ENCODE measurements around the gene WFDC2. TPM values are rescaled to one million over a fixed set of nuclear protein-coding genes. Genes with fewer than 3 reads are reported as not detected.

WFDC2 gene
- total RNA-seq, 1 donor from 2014 or later, result not detected

DNA sequence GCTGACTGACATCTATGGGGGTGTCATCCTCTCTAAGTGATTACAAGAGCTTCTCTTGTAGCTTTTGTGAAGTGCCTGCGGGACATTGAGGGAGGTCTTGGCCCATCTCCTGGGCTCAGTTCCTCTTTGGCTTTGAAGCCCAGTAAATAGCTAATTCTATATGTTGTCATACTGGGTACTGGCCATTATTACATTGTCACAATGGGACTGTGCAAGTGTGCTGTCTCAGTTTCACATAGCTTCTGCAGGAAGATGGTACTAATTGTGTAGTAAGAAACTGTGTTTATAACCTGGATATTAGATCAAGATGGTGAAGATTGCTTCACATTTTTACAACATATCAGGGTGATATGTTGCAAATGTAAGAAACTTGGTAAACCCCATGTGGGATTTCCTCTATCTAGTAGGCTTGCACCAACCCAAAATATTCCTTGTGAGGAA, 26.0 kb downstream of the WFDC2 start:
- no peak for DNase-seq (ENCODE audit: low read depth in 2 of 2)

DNA sequence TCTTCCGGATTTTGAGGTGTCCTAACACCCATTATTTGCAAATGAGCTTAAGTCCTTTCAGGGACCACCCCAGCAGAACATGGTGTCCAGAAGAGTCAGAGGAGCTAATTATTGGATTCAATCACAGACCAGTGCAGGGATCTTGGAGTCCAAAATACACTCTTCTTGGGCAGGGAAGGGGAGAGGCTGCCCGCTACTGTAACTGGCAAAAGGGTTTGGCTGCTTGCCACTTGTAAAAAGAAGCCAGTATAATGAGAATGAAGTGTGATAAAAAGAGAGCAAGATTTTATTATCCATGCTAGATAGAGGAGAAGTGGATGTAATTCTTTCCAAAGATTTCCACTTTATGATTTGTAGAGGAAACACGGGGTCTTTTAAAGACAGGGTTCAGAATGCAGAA, 26.6 kb downstream of the WFDC2 start:
- no peak for DNase-seq (ENCODE audit: low read depth in 2 of 2)

DNA sequence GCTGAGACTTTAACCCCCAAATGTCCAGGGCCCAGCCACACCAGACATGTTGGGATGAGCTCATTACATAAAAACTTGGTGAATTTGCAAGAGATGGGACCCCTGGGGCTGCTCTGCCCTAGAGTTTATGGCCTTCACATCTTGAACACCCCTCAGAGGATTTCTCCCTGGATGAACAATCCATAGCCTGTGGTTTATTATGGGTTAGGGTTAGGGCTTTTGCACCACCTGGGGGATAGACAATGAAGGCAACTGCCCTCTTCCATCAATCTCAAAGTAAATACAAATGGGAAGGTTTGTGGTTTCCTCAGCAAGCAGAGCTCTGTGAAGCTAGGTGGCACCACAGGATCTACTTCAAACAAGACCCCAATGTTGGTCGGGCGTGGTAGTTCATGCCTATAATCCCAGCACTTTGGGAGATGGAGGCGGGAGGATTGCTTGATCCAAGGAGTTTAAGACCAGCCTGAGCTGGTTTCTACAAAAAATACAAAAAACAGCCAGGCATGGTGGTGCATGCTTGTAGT, 28.5 kb downstream of the WFDC2 start:
- no peak for DNase-seq (ENCODE audit: low read depth in 2 of 2)

DNA sequence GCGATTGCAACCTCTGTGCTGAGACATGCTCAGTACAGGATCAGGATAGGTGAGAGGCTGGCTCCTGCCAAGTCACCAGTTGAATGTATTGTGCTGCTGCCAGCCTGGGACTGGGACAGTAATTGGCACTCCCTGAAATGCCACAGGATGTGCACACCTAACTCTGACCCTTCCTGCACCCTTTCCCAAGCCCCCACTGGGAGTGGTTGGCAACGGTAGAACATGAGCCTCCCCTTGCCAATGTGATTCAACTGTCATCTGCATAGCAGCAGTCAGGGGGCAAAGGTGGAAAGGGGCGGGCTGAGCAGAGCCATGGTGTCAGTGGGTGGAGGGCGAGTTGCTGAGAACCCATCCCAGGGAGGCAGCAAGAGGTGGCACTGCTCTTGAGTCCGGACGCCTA, 30.5 kb downstream of the WFDC2 start:
- no peak for DNase-seq (ENCODE audit: low read depth in 2 of 2)

DNA sequence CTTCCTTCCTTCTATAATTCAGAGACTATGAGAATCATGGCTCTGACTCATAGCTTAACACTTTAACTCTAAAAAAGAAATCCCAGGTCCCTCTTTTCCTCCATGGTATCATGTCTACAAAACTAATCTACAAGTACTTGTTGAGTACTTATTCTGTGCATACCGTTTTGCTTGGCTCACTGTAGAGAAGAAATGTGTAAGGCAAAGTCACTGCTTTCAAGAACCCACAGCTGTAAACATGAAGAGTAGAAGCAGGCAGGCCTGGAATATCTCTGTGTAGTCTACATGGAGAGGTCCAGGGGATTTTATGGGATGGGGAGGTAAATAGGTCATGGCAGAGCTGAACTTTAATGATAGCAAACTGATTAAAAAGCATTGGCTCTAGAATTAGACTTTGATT, 32.0 kb downstream of the WFDC2 start:
- DNase-seq (ENCODE audit: low read depth in 2 of 2), result no peak

DNA sequence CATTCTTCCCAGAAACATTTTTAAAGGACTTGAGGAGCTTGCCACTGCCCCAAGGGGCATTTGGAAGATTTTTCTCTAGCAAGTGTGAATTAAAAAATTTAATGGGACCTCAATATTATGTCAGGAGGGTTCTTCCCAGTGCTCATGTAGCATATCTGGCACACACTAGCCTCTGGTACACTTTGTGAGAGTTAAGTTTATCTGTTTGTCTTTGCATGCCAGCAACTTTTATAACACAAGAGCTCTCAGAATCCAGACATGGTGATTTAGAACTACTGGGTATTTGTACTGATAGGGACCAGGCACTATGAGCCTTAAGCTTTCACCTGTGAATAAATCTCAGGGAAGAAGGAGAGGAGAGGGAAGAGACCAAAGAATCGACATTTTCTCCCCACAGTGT, 33.0 kb downstream of the WFDC2 start:
- DNase-seq (ENCODE audit: low read depth in 2 of 2), result no peak

DNA sequence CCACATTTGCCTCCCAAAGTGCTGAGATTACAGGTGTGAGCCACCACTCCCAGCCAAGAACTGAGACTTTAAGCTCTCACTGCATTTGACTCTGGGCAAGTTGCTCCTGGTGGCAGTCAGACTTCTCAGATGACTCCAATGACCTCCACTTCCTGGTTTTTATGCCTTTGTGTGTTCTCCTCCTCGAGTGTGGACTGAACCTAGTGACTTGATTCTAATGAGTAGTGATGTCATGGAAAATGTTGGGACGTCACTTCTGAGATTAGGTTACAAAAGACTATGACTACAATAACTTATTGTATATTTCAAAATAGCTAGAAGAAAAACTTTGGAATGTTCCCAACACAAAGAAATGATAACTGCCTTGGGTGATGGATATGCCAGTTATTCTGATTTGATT, 33.9 kb downstream of the WFDC2 start:
- DNase-seq (ENCODE audit: low read depth in 2 of 2), result no peak

DNA sequence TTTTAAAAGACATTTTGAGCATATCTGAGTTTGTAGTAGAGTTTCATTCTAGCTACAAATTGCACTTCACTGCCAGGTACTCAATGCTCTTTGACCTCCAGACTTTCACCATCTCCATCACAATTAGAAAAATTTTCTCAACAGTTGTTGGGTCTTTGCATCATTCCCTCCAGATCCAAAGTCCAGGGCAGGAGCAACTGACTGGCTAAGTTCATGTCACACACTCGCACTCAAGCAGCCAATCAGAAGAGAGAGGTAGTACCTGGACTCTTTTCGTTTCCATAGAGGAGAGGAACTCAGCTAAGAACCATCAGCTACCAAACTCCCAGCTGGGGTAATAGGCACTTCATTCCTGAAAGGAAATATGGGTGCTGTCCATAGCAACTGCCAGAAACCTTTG, 36.8 kb downstream of the WFDC2 start:
- DNase-seq (ENCODE audit: low read depth in 2 of 2), result no peak

DNA sequence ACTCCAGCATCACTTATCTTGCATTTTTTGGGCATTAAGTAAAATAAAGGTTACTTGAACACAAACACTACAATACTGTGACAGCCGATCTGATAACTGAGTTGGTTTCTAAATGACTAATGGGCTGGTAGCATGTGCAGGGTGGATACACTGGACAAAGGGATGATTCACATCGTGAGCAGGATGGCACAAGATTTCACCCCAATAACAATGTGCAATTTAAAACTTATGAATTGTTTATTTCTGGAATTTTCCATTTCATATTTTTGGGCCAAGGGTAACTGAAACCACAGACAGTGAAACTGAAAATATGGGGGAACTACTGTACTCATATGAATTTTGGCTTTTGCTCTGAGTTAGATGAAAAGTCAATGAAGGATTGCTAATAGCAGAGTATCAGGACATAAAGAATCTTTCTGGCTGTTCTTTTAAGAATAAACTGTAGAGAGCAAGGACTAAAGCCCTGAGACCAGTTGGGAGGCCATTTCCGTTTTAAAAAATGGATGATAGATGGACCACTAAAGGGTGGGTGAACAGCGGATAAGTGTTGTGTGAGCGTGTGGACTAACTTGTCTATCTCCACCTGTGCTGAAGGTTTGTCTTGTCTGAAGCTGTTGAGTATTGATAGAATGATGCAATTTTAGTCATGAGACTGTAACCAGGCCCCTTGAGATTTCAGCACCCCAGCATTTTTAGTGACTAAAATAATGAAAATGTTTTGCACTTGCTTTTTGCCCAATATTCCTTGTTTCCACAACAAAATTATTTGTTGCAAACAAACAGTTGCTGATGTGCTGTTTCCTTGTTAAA, 37.7 kb downstream of the WFDC2 start:
- DNase-seq (ENCODE audit: low read depth in 2 of 2), result no peak

DNA sequence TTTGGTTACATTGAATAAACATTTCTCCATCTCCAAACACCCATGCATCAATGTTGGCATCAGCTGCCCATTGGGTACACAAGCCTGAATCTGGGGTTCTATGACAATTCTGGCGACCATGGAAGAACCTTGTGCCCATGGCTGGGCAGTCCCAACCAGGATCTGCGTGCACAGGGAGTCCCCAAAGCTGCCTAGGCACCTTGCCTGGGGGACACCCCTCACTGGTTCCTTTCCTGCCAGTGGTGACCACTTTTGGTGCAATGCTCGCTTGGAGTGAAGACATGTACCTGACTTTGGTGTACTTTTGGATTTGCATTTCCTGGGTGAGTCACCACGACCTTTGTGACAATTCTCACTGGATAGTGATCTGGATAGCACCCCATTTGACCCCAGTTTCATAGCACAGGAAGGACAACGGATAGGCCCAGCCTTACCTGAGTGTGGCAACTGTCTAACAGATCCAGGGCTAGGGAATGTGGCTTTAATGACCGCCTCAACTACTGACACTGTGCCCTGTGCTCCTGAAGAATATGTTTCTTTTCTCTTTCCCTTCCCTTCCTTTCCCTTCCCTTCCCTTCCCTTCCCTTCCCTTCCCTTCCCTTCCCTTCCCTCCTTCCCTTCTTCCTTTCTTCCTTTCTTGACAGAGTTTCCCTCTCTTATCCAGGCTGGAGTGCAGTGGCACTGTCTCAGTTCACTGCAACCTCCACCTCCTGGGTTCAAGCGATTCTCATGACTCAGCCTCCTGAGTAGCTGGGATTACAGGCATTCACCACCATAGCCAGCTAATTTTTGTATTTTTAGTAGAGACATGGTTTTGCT, 38.7 kb downstream of the WFDC2 start:
- DNase-seq (ENCODE audit: low read depth in 2 of 2), result no peak

DNA sequence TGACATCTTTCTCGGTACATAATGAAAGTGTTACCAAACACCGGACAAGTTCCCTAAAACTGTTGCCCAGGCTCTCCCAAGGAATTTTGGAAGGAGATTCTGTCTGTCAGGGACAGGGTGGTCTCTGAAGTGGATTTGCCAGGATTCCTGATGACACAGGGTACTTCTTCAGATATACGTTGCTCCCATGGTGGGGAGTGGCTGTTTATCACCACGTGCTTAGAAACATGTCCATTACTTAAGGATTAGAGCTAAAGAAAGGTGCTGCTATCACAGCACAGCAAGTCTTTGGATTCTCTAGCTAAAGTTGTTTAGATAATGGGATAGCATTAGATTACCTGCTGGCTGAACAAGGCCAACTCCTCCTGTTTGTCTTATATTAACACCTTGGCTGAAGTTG, 39.5 kb downstream of the WFDC2 start:
- no peak for DNase-seq (ENCODE audit: low read depth in 2 of 2)

DNA sequence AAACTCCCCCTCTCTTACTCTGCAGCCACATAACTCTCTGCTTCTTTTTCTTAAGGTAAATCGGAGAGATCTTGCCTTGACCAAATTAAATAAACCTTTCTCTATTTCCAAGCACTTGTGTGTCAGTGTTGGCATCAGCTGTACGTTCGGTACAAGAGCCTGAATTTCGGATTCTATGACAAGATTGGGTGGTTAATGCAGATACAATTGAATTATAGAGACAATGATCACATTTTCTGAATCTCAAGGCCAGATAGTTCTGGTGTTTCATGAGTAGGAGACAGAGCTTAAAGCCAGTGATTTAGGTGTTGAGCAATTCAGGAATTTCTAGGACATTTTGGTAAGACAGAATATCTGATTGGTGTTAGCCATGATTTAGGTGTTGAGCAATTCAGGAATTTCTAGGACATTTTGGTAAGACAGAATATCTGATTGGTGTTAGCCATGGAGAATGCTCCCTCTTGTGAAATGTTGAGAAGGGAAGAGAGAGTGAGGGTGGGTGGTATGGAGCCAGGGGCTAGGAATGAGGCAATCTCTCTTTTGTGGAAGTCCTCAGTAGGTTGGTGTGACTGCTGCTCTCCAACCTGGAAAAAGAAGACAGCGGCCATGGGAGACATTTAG, 40.8 kb downstream of the WFDC2 start:
- no peak for DNase-seq (ENCODE audit: low read depth in 2 of 2)

DNA sequence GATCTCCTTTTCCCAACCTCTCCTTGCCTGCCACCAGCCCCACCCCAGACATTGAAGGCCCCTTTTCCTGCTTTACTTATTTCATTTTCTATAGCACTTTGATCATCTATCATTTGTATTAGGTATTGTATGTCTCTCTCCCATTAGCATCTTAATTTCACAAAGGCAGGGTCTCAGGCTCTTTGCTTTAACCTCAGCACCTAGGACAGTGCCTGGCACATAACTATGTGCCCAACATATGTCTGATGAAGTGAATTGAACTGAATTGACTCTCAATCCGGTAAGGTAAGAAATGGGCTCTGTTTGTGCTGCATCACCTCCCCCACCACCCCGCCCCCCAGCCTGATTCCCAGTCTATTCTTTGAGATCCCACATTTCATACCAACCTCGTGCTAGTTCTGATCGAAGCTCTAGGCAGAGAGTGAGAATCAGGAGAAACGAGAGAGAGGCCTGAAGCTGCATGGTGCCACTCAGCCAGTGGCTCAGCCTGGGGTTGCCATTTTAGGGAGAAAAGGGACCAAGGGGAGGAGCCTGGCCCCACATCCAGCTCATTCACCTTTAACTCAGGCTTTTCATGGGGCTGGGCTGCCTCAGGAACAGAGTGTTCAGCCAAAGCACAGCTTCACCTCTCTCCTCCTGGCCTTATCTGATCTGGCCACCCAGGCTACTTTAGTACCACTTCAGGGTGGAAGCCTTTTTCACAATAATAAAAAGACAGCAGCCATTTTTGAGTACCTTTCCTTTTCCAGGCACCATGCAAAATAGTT, 45.8 kb downstream of the WFDC2 start, which contains the start of gene SPINT3:
Gene SPINT3, minus strand, starts transcription at position 476 of the 767 bp plus-strand sequence. Its CDS starts 14 bp downstream, at position 462.
- DNase-seq (ENCODE audit: low read depth in 2 of 2), result no peak

DNA sequence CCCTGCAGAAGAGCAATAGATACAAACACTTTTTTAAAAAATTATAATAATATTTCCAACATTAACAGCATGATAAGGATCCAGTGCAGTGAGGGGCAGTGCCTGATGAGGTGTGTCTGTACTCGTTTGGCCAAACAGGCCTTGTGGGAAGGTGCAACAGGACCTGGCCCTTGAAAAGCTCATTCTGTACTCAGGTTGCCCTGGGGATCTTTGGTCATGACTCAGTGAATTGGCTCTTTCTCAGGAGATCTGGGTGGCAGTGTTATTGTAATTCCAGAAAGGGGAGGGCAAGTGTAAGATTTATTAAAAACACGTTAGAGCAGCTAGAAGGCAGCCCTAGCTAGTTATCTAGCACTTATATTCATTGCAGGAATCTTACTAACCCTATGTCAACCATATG, 48.7 kb downstream of the WFDC2 start:
- no peak for DNase-seq (ENCODE audit: low read depth in 2 of 2)

DNA sequence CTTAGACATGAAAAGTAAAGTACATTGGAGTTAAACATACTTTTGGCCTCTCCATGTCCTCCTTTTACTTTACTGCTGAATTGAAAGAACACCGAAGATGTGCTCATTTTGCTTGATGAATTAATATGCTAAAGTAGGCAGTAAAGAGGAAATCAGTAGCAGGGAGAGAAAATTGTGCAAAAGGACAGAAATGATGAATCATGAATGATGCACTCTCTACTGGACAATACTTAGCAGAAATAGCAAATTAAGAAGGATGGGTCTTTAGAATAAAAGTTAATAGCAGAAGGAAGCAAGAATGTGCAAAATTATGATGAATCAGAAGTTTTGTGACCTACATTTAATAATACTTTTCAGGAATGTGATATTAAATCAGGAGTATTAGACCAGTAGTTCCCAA, 54.3 kb downstream of the WFDC2 start:
- no peak for DNase-seq (ENCODE audit: low read depth in 2 of 2)

DNA sequence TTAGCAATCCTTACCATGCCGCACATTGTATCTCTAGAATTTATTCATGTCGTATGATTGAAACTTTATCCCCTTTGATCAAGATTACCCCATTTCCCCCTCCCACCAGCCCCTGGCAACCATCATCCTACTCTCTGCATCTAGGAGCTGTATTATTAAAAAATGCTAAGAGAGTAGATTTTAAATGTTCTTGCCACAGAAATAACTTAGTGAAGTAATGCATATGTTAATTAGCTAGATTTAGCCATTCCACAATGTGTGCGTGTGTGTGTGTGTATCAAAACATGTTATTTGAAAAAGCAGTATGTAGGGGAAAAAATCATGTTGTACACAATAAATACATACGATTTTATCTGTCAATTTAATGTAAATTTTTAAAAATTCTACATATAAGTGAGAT, 57.7 kb downstream of the WFDC2 start:
- DNase-seq (ENCODE audit: low read depth in 2 of 2), result no peak

Other genes with a start within 250 kb of the WFDC2 start
- not detected in 2 replicates for gene SEMG2, start 248.4 kb upstream of the WFDC2 start, total RNA-seq
- 0.79 TPM in 1 of 2 replicates, not detected in the other for gene SLPI, start 215.2 kb upstream of the WFDC2 start, total RNA-seq
- not detected in 2 replicates for gene RBPJL, start 162.9 kb upstream of the WFDC2 start, total RNA-seq
- gene MATN4, start 161.5 kb upstream of the WFDC2 start, total RNA-seq, result not detected in 2 replicates
- 31.8 and 65.1 TPM in 2 replicates for gene SDC4, start 121.3 kb upstream of the WFDC2 start, total RNA-seq
- gene SYS1, start 106.6 kb upstream of the WFDC2 start, total RNA-seq, result 15.9 and 28.4 TPM in 2 replicates
- not detected in 2 replicates for gene TP53TG5, start 91.4 kb upstream of the WFDC2 start, total RNA-seq
- gene DBNDD2, start 61.5 kb upstream of the WFDC2 start, total RNA-seq, result 5.0 and 5.2 TPM in 2 replicates
- 17.4 and 22.2 TPM in 2 replicates for gene PIGT, start 53.6 kb upstream of the WFDC2 start, total RNA-seq
- not detected in 2 replicates for gene SPINT3, start 45.9 kb downstream of the WFDC2 start, total RNA-seq
- gene WFDC6, start 69.7 kb downstream of the WFDC2 start, total RNA-seq, result not detected in 2 replicates
- gene EPPIN, start 77.6 kb downstream of the WFDC2 start, total RNA-seq, result not detected in 2 replicates
- gene WFDC8, start 109.5 kb downstream of the WFDC2 start, total RNA-seq, result not detected in 2 replicates
- not detected in 2 replicates for gene WFDC10A, start 160.0 kb downstream of the WFDC2 start, total RNA-seq
- gene WFDC9, start 161.5 kb downstream of the WFDC2 start, total RNA-seq, result not detected in 2 replicates
- gene WFDC11, start 200.5 kb downstream of the WFDC2 start, total RNA-seq, result not detected in 2 replicates
- not detected in 2 replicates for gene WFDC13, start 232.3 kb downstream of the WFDC2 start, total RNA-seq
- gene WFDC10B, start 235.3 kb downstream of the WFDC2 start, total RNA-seq, result not detected in 2 replicates